AG04450 (cell line): ENCODE data around the gene GTF2I. TPM values are rescaled to one million over a fixed set of nuclear protein-coding genes. Genes with fewer than 3 reads are reported as not detected.
A peak's percentile ranks its signal among the peaks of the same experiment; 100 is the strongest.
"Not testable (repeated sequence)": the region's sequence is repeated elsewhere in the genome, so short reads cannot be mapped to it uniquely, and the experiment has no call there.

ENCODE experiments used
- CTCF ChIA-PET: fragments of 300-600, 350-600 bp; formaldehyde crosslinking; extraction: SDS; loops from one replicate; lab custom pipeline; 2022; ENCODE audit warnings: antibody characterized with exemption, inconsistent platforms; lab: Charles Lee
- POLR2A ChIA-PET: fragments of 350-600 bp; formaldehyde crosslinking; extraction: SDS; loops from one replicate; lab custom pipeline; 2021; ENCODE audit warnings: antibody characterized with exemption, inconsistent platforms; lab: Yijun Ruan, JAX
- DNase-seq: peaks from one replicate; pipeline ENCODE4 v3.0.0-alpha.2; 2011; ENCODE audit warnings: low read depth, low spot score
- H3K27ac ChIP-seq: one replicate; pipeline ENCODE4 v1.5.1; 2012; ENCODE audit warnings: low read depth, low read length, control low read depth
- H3K27me3 ChIP-seq: one replicate; pipeline ENCODE4 v1.6.0; 2012; ENCODE audit warnings: low read length; ENCODE audit not compliant: control insufficient read depth, insufficient read depth
- H3K4me3 ChIP-seq: 2 replicates; pipeline ENCODE4 v1.5.1; 2011; ENCODE audit warnings: mild to moderate bottlenecking, low read depth, low read length, control low read depth
- H3K9me3 ChIP-seq: 2 replicates; pipeline ENCODE4 v1.5.1; 2012; ENCODE audit warnings: low read length; ENCODE audit not compliant: control insufficient read depth, insufficient read depth
- polyA plus RNA-seq: library from polyadenylated mRNA; depleted of rRNA; stranded (reverse); fragments of >200 nt; gene quantifications from 2 replicates; pipeline ENCODE4 v1.2.3, GENCODE V29; 2011
- TF ChIP-seq, protein P1 (sequence below): IDR thresholded peaks from 2 replicates; pipeline ENCODE4 v1.5.1; 2011; ENCODE audit warnings: low read depth, low read length, control low read depth, inconsistent platforms

GTF2I gene
- polyA plus RNA-seq, 1 experiment, result 115 TPM

DNA sequence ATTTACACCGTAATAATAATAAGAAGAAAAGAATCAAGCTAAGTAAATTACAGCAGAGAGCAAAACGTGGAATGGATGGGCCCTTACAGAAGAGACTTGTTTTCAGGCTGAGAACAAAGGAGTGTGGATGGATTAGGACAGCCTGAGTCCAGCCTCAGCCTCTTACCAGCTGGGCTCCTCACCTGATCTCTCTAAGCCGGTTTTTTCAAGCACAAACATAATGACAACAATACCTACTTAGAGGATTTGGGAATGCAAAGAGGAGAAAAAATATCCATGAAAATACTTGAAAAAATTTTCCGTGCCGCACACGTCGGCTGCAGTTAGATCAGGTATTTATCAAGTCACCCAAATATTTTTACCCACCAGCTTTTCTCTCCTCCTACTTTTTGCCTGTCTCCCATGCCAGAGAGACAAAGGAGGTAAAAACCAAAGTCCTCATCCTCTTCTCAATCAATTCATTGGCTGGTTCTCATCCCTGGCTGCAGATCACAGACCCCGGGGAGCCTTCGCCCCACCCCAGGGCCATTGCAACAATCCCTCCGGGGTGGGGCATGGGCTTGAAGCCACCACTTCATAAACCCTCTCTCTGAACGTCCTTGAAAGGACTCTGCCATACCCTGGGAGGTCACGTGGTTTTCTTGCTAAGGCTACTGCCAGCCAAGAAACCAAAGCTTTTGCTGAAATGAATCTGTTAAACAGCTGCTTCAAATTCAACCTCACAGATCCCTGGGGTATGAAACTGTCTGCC lies 29.7 kb upstream of the GTF2I start:
- ChIA-PET CTCF (interaction anchor here (0.6 kb wide), 1 partner anchor 49 kb away, joined by 3 read pairs; no protein-coding TSS in a partner anchor), POLR2A (interaction anchor here (1.0 kb wide), 1 partner anchor 30 kb away, joined by 11 read pairs; the partner anchor contains the start of gene GTF2I)
- Histone ChIP-seq H3K9me3 (no peaks in the 10 kb centered on the region), H3K27ac (no peak overlapping the region), H3K27me3 (no peaks in the 10 kb centered on the region), H3K4me3 (no peak overlapping the region)
- TF ChIP-seq, protein P1, sequence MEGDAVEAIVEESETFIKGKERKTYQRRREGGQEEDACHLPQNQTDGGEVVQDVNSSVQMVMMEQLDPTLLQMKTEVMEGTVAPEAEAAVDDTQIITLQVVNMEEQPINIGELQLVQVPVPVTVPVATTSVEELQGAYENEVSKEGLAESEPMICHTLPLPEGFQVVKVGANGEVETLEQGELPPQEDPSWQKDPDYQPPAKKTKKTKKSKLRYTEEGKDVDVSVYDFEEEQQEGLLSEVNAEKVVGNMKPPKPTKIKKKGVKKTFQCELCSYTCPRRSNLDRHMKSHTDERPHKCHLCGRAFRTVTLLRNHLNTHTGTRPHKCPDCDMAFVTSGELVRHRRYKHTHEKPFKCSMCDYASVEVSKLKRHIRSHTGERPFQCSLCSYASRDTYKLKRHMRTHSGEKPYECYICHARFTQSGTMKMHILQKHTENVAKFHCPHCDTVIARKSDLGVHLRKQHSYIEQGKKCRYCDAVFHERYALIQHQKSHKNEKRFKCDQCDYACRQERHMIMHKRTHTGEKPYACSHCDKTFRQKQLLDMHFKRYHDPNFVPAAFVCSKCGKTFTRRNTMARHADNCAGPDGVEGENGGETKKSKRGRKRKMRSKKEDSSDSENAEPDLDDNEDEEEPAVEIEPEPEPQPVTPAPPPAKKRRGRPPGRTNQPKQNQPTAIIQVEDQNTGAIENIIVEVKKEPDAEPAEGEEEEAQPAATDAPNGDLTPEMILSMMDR, result no peak
- DNase-seq, result peak; percentile 21

DNA sequence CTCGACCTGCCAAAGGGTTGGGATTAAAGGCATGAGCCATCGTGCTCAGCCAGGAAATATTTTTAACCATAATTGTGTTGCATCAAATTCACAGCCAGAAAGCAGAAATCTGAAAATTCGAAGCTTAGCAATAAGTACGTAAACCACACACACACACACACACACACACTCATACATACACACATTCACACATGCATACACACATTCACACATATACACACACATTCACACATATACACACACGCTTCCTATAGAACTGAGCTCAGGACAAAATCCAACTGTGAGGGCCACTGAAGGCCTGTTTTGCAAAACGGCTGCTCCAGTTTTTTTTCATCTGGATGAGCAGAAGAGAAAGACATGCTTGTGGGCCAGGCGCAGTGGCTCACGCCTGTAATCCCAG lies 25.0 kb upstream of the GTF2I start:
- no peak overlapping the region for H3K27ac ChIP-seq
- ChIA-PET POLR2A (no interaction called here), CTCF (no interaction called here)
- no peaks in the 10 kb centered on the region for H3K27me3 ChIP-seq
- no peak for DNase-seq
- H3K9me3 ChIP-seq, result no peaks in the 10 kb centered on the region
- TF ChIP-seq, protein P1, result no peak
- H3K4me3 ChIP-seq, result no peak overlapping the region

GRCh38 chr7:74633451-74633921 lies 24.0 kb upstream of the GTF2I start:
- POLR2A ChIA-PET, result no interaction called here
- CTCF ChIA-PET, result no interaction called here
- no peaks in the 10 kb centered on the region for H3K27me3 ChIP-seq
- H3K9me3 ChIP-seq, result no peaks in the 10 kb centered on the region
- TF ChIP-seq, protein P1, result no peak
- no peak for DNase-seq
- H3K27ac ChIP-seq, result no peak overlapping the region
- no peak overlapping the region for H3K4me3 ChIP-seq

- POLR2A ChIA-PET, result no interaction called here
- H3K27me3 ChIP-seq, result no peaks in the 10 kb centered on the region
- H3K9me3 ChIP-seq, result no peaks in the 10 kb centered on the region
- no peak overlapping the region for H3K4me3 ChIP-seq
- H3K27ac ChIP-seq, result no peak overlapping the region
- TF ChIP-seq, protein P1, result no peak
- DNase-seq, result no peak
- CTCF ChIA-PET, result interaction anchor here (0.6 kb wide), 1 partner anchor 8 kb away, joined by 3 read pairs; no protein-coding TSS in a partner anchor
Observed at GRCh38 chr7:74637745-74638144, 19.8 kb upstream of the GTF2I start.

GRCh38 chr7:74650055-74650454 lies 7.5 kb upstream of the GTF2I start:
- CTCF ChIA-PET, H3K27ac ChIP-seq, DNase-seq, H3K27me3 ChIP-seq, POLR2A ChIA-PET, H3K9me3 ChIP-seq: not testable (repeated sequence)
- peak overlapping the region; percentile 39 for H3K4me3 ChIP-seq

GRCh38 chr7:74650493-74651132 lies 6.9 kb upstream of the GTF2I start:
- POLR2A ChIA-PET, H3K27ac ChIP-seq, H3K27me3 ChIP-seq, H3K4me3 ChIP-seq, H3K9me3 ChIP-seq, CTCF ChIA-PET, DNase-seq: not testable (repeated sequence)

- DNase-seq, CTCF ChIA-PET, H3K4me3 ChIP-seq, H3K27me3 ChIP-seq, H3K9me3 ChIP-seq, H3K27ac ChIP-seq, POLR2A ChIA-PET: not testable (repeated sequence)
Observed at GRCh38 chr7:74651133-74651504, 6.4 kb upstream of the GTF2I start.
